PC-9 (cell line): ENCODE measurements around the gene DLG2. TPM values are rescaled to one million over a fixed set of nuclear protein-coding genes. Genes with fewer than 3 reads are reported as not detected.

ENCODE experiments used
- BruUV-seq: library from RNA; stranded (reverse); fragments of 400-500 nt; replicated peaks from 2 replicates; lab custom pipeline; 2021; lab: Mats Ljungman, UMichigan
- CTCF ChIA-PET: fragments of 300-600 bp; sonication (Branson Sonifier 250); formaldehyde crosslinking; loops from one replicate; lab custom pipeline; 2022; ENCODE audit warnings: antibody characterized with exemption; lab: Charles Lee
- POLR2A ChIA-PET: fragments of 300-600 bp; sonication (Branson Sonifier 250); formaldehyde crosslinking; loops from one replicate; lab custom pipeline; 2022; ENCODE audit warnings: antibody characterized with exemption; ENCODE audit not compliant: unreplicated experiment; lab: Charles Lee
- DNase-seq, 2 experiments: peaks; one replicate each; pipeline versions ENCODE4 v3.0.0 to v3.0.0-alpha.2; 2015 to 2022; ENCODE audit warnings: mixed read lengths in 1 of 2
- H2AFZ ChIP-seq: fragments of 200-600 bp; sonication (generic); 2 replicates; pipeline ENCODE4 v1.8.1; 2017; ENCODE audit warnings: antibody characterized with exemption
- H3F3A ChIP-seq: fragments of 200-600 bp; sonication (generic); 2 replicates; pipeline ENCODE4 v1.8.1; 2017; ENCODE audit warnings: antibody characterized with exemption, mild to moderate bottlenecking, low read depth; ENCODE audit not compliant: insufficient read depth
- H3K27ac ChIP-seq: fragments of 200-600 bp; sonication (generic); 2 replicates; pipeline ENCODE4 v1.6.1; 2016; ENCODE audit warnings: mixed run types
- H3K27me3 ChIP-seq: fragments of 200-600 bp; sonication (generic); 2 replicates; pipeline ENCODE4 v1.6.1; 2016; ENCODE audit warnings: low read depth, mixed run types; ENCODE audit not compliant: insufficient read depth
- H3K36me3 ChIP-seq: fragments of 200-600 bp; sonication (generic); 2 replicates; pipeline ENCODE4 v1.6.1; 2016; ENCODE audit warnings: low read depth, mixed run types
- H3K4me1 ChIP-seq: fragments of 200-600 bp; sonication (generic); replicated peaks from 2 replicates; pipeline ENCODE4 v1.6.1; 2016; ENCODE audit warnings: mixed run types; ENCODE audit not compliant: insufficient read depth
- H3K4me2 ChIP-seq: fragments of 200-600 bp; sonication (generic); 2 replicates; pipeline ENCODE4 v1.6.1; 2017; ENCODE audit warnings: mixed run types
- H3K4me3 ChIP-seq: fragments of 200-600 bp; sonication (generic); 2 replicates; pipeline ENCODE4 v1.6.1; 2016; ENCODE audit warnings: mixed run types
- H3K79me2 ChIP-seq: fragments of 200-600 bp; sonication (generic); 2 replicates; pipeline ENCODE4 v1.6.1; 2017; ENCODE audit warnings: low read depth, mixed run types
- H3K9me2 ChIP-seq: fragments of 200-600 bp; sonication (generic); 2 replicates; pipeline ENCODE4 v1.8.1; 2017; ENCODE audit warnings: mild to moderate bottlenecking; ENCODE audit not compliant: insufficient read depth
- H3K9me3 ChIP-seq: fragments of 200-600 bp; sonication (generic); 2 replicates; pipeline ENCODE4 v1.8.1; 2016; ENCODE audit warnings: low read depth; ENCODE audit not compliant: insufficient read depth
- H4K20me1 ChIP-seq: fragments of 200-600 bp; sonication (generic); 2 replicates; pipeline ENCODE4 v1.8.1; 2017; ENCODE audit not compliant: insufficient read depth
- CTCF ChIP-seq: fragments of 200-600 bp; sonication (generic); conservative IDR thresholded peaks from 2 replicates; pipeline ENCODE4 v1.6.1; 2017; ENCODE audit warnings: mixed run types, antibody characterized with exemption, mild to moderate bottlenecking, moderate library complexity
- EZH2 ChIP-seq: fragments of 200-600 bp; sonication (generic); IDR thresholded peaks from 2 replicates; pipeline ENCODE4 v1.8.0; 2017; ENCODE audit warnings: antibody characterized with exemption, low read depth
- intact Hi-C: fragments of 100-400 bp; cut with micrococcal nuclease; formaldehyde crosslinking; loops from one replicate; pipeline ENCODE4 v1.10.0; 2022; ENCODE audit not compliant: unreplicated experiment
- total RNA-seq: library from RNA; stranded (reverse); gene quantifications from 2 replicates; pipeline ENCODE4 v1.2.3, GENCODE V29; 2021

The DLG2 gene
- total RNA-seq, 1 experiment from 2014 or later, result 6.4 TPM

GRCh38 chr11:84899134-84899533, 728.0 kb downstream of the DLG2 start:
- H3K4me2 ChIP-seq, result no peak overlapping the region
- no peaks in the 10 kb centered on the region for H3K4me1 ChIP-seq
- ChIA-PET CTCF (no interaction called here), POLR2A (no interaction called here)
- H3K27ac ChIP-seq, result no peak overlapping the region
- no peaks in the 10 kb centered on the region for H3K9me3 ChIP-seq
- no peak overlapping the region for H3K4me3 ChIP-seq
- TF ChIP-seq CTCF, result no peak
- TF ChIP-seq EZH2, result no peak
- intact Hi-C loops, result no loop called here
- no peaks in the 10 kb centered on the region for H4K20me1 ChIP-seq
- H3F3A ChIP-seq, result no peaks in the 10 kb centered on the region
- H3K79me2 ChIP-seq, result no peaks in the 10 kb centered on the region
- no TSS peak for BruUV-seq
- H3K9me2 ChIP-seq, result 0 out of 2 replicates have a peak, but pooled peaks cover 11% of the 10 kb centered on the region
- DNase-seq, result no peak
- no peak overlapping the region for H2AFZ ChIP-seq
- H3K36me3 ChIP-seq, result no peaks in the 10 kb centered on the region
- no peaks in the 10 kb centered on the region for H3K27me3 ChIP-seq

- no peak for DNase-seq
- Histone ChIP-seq H3F3A (no peaks in the 10 kb centered on the region), H3K27me3 (no peaks in the 10 kb centered on the region), H2AFZ (no peak overlapping the region), H3K36me3 (no peaks in the 10 kb centered on the region), H3K4me1 (no peaks in the 10 kb centered on the region), H4K20me1 (no peaks in the 10 kb centered on the region), H3K27ac (no peak overlapping the region), H3K4me2 (no peak overlapping the region), H3K9me3 (no peaks in the 10 kb centered on the region), H3K79me2 (no peaks in the 10 kb centered on the region), H3K9me2 (no peaks in the 10 kb centered on the region), H3K4me3 (no peak overlapping the region)
- CTCF ChIA-PET, result no interaction called here
- intact Hi-C loops, result no loop called here
- TF ChIP-seq CTCF, result no peak
- BruUV-seq, result no TSS peak
- POLR2A ChIA-PET, result no interaction called here
Observed at GRCh38 chr11:84894666-84895065, 732.5 kb downstream of the DLG2 start.

- no peak overlapping the region for H3K27ac ChIP-seq
Observed at GRCh38 chr11:84890676-84891075, 736.5 kb downstream of the DLG2 start.

More at GRCh38 chr11:84890676-84891075, 736.5 kb downstream of the DLG2 start:
- ChIA-PET CTCF (no interaction called here), POLR2A (no interaction called here)
- H3K9me3 ChIP-seq, result no peaks in the 10 kb centered on the region
- H2AFZ ChIP-seq, result no peak overlapping the region
- H4K20me1 ChIP-seq, result no peaks in the 10 kb centered on the region
- intact Hi-C loops, result no loop called here
- no TSS peak for BruUV-seq
- no peaks in the 10 kb centered on the region for H3K36me3 ChIP-seq
- DNase-seq, result no peak
- no peaks in the 10 kb centered on the region for H3K79me2 ChIP-seq
- no peak for TF ChIP-seq CTCF
- no peak for TF ChIP-seq EZH2
- H3K27me3 ChIP-seq, result no peaks in the 10 kb centered on the region
- H3K4me3 ChIP-seq, result no peak overlapping the region
- no peak overlapping the region for H3K4me2 ChIP-seq
- no peaks in the 10 kb centered on the region for H3F3A ChIP-seq
- no peaks in the 10 kb centered on the region for H3K4me1 ChIP-seq
- no peaks in the 10 kb centered on the region for H3K9me2 ChIP-seq
